WTC11 (cell line): ENCODE data around the gene DGLUCY. TPM values are rescaled to one million over a fixed set of nuclear protein-coding genes. Genes with fewer than 3 reads are reported as not detected.

ENCODE experiments used
- ATAC-seq: fragments of 200-7000 bp; cut with Tn5 transposase; 2 replicates; pipeline ENCODE4 v1.10.0; 2021; ENCODE audit warnings: mild to moderate bottlenecking, moderate library complexity
- CTCF ChIA-PET: fragments of 300-600 bp; sonication (Branson Sonifier 250); formaldehyde crosslinking; loops from one replicate; lab custom pipeline; 2021; ENCODE audit warnings: antibody characterized with exemption; lab: Charles Lee
- POLR2A ChIA-PET: fragments of 350-600 bp; sonication (Branson Sonifier 250); formaldehyde crosslinking; loops from one replicate; lab custom pipeline; 2021; ENCODE audit warnings: antibody characterized with exemption; lab: Charles Lee
- DNase-seq: peaks from one replicate; pipeline ENCODE4 v3.0.0; 2021; ENCODE audit warnings: low spot score
- H3K27ac Mint-ChIP-seq: 2 replicates; pipeline ENCODE4 v1.8.0; 2021; ENCODE audit warnings: mixed read lengths
- H3K27me3 Mint-ChIP-seq: 2 replicates; pipeline ENCODE4 v1.8.0; 2021; ENCODE audit warnings: low read depth, mild to moderate bottlenecking, moderate library complexity, mixed read lengths
- H3K36me3 Mint-ChIP-seq: 2 replicates; pipeline ENCODE4 v1.8.0; 2021; ENCODE audit warnings: mixed read lengths
- H3K4me1 Mint-ChIP-seq: 2 replicates; pipeline ENCODE4 v1.8.0; 2022; ENCODE audit warnings: mixed read lengths
- H3K4me3 Mint-ChIP-seq: 2 replicates; pipeline ENCODE4 v1.8.0; 2021; ENCODE audit warnings: mild to moderate bottlenecking, moderate library complexity, mixed read lengths
- H3K9me3 Mint-ChIP-seq: 2 replicates; pipeline ENCODE4 v1.8.0; 2021; ENCODE audit warnings: mixed read lengths
- CREB1 ChIP-seq: sonication (generic); formaldehyde crosslinking; IDR thresholded peaks from 2 replicates; pipeline ENCODE4 v1.8.0; 2023; ENCODE audit warnings: mild to moderate bottlenecking, missing genetic modification reagents
- CTCF ChIP-seq: fragments of 200-600 bp; IDR thresholded peaks from 2 replicates; pipeline ENCODE4 v1.8.0; 2022; ENCODE audit warnings: antibody characterized with exemption
- GABPB1 ChIP-seq: sonication (generic); formaldehyde crosslinking; IDR thresholded peaks from 2 replicates; pipeline ENCODE4 v1.8.1; 2023; ENCODE audit warnings: mild to moderate bottlenecking, missing genetic modification reagents
- GRHL2 ChIP-seq: fragments of 250-450 bp; sonication (Bioruptor Pico); IDR thresholded peaks from 2 replicates; pipeline ENCODE4 v1.8.0; 2022; ENCODE audit warnings: mild to moderate bottlenecking, moderate library complexity; ENCODE audit not compliant: insufficient replicate concordance, severe bottlenecking
- HMGA2 ChIP-seq: fragments of 250-450 bp; sonication (Bioruptor Pico); IDR thresholded peaks from 2 replicates; pipeline ENCODE4 v1.4.0; 2021; ENCODE audit warnings: mild to moderate bottlenecking, moderate library complexity
- JUN ChIP-seq: sonication (generic); formaldehyde crosslinking; IDR thresholded peaks from 2 replicates; pipeline ENCODE4 v1.8.0; 2023; ENCODE audit warnings: mild to moderate bottlenecking, missing genetic modification reagents
- NFATC4 ChIP-seq: fragments of 250-450 bp; sonication (Bioruptor Pico); IDR thresholded peaks from 2 replicates; pipeline ENCODE4 v1.9.0; 2021; ENCODE audit warnings: mild to moderate bottlenecking
- RORB ChIP-seq: fragments of 250-450 bp; sonication (Bioruptor Pico); IDR thresholded peaks from 2 replicates; pipeline ENCODE4 v1.9.0; 2021; ENCODE audit warnings: mild to moderate bottlenecking
- TCF7 ChIP-seq: sonication (generic); formaldehyde crosslinking; IDR thresholded peaks from 2 replicates; pipeline ENCODE4 v1.8.0; 2022; ENCODE audit warnings: mild to moderate bottlenecking, low read depth, missing genetic modification reagents, moderate library complexity
- TEAD4 ChIP-seq: sonication (generic); formaldehyde crosslinking; IDR thresholded peaks from 2 replicates; pipeline ENCODE4 v1.8.0; 2022; ENCODE audit warnings: mild to moderate bottlenecking, missing genetic modification reagents
- ZNF219 ChIP-seq: sonication (generic); formaldehyde crosslinking; IDR thresholded peaks from 2 replicates; pipeline ENCODE4 v1.8.0; 2023; ENCODE audit warnings: missing genetic modification reagents, mild to moderate bottlenecking, borderline replicate concordance
- ZNF416 ChIP-seq: fragments of 250-450 bp; sonication (Bioruptor Pico); IDR thresholded peaks from 2 replicates; pipeline ENCODE4 v1.9.0; 2021; ENCODE audit warnings: mild to moderate bottlenecking, inconsistent platforms
- ZNF512 ChIP-seq: sonication (generic); formaldehyde crosslinking; IDR thresholded peaks from 2 replicates; pipeline ENCODE4 v1.8.1; 2022; ENCODE audit warnings: missing genetic modification reagents, borderline replicate concordance
- total RNA-seq: library from RNA; stranded (reverse); gene quantifications from 3 replicates; pipeline ENCODE4 v1.2.3, GENCODE V29; 2021
- TF ChIP-seq, protein P1 (sequence below): sonication (generic); formaldehyde crosslinking; conservative IDR thresholded peaks from 2 replicates; pipeline ENCODE4 v1.8.1; 2022; ENCODE audit warnings: mild to moderate bottlenecking, missing genetic modification reagents
- TF ChIP-seq, protein P2 (sequence below): fragments of 250-450 bp; sonication (Bioruptor Pico); conservative IDR thresholded peaks from 2 replicates; pipeline ENCODE4 v1.9.0; 2021; ENCODE audit warnings: mild to moderate bottlenecking
- TF ChIP-seq, protein P3 (sequence below): sonication (generic); formaldehyde crosslinking; IDR thresholded peaks from 2 replicates; pipeline ENCODE4 v1.8.0; 2022; ENCODE audit warnings: missing genetic modification reagents

DGLUCY gene
- total RNA-seq, 1 experiment from 2014 or later: 35.4 TPM

DNA sequence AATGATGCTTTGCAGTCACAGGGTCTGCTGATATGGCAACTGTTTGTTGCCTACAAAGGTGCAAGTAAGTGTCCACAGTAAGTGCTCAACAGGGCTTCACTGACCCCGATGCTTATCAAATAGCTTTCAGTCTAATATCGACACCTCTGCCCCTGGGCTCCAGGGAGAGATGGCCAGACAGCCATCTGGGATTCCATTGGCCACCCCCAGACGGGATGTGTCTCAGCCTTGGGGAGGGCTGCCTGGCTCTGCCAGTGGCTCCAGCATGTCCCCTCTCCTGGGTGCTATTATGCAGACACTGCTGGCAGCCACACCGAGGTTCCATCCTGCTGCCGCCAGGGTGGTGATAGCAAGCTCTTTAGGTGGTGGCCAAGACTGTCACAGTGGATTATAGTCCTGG is 57.4 kb downstream of the DGLUCY start (continued):
- TF ChIP-seq ZNF219 (CRISPR knock-in tag): no peak
- TF ChIP-seq HMGA2: no peak
- TF ChIP-seq TCF7 (CRISPR knock-in tag): no peak
- TF ChIP-seq CREB1 (CRISPR knock-in tag): no peak
- TF ChIP-seq ZNF416 (CRISPR knock-in tag): no peak
- no peak for TF ChIP-seq GABPB1 (CRISPR knock-in tag)
- TF ChIP-seq, protein P1, sequence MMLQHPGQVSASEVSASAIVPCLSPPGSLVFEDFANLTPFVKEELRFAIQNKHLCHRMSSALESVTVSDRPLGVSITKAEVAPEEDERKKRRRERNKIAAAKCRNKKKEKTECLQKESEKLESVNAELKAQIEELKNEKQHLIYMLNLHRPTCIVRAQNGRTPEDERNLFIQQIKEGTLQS (CRISPR knock-in tag): no peak
- TF ChIP-seq RORB (CRISPR knock-in tag): no peak
- no peak for TF ChIP-seq TEAD4 (CRISPR knock-in tag)
- no peak for TF ChIP-seq JUN (CRISPR knock-in tag)
- TF ChIP-seq, protein P2, sequence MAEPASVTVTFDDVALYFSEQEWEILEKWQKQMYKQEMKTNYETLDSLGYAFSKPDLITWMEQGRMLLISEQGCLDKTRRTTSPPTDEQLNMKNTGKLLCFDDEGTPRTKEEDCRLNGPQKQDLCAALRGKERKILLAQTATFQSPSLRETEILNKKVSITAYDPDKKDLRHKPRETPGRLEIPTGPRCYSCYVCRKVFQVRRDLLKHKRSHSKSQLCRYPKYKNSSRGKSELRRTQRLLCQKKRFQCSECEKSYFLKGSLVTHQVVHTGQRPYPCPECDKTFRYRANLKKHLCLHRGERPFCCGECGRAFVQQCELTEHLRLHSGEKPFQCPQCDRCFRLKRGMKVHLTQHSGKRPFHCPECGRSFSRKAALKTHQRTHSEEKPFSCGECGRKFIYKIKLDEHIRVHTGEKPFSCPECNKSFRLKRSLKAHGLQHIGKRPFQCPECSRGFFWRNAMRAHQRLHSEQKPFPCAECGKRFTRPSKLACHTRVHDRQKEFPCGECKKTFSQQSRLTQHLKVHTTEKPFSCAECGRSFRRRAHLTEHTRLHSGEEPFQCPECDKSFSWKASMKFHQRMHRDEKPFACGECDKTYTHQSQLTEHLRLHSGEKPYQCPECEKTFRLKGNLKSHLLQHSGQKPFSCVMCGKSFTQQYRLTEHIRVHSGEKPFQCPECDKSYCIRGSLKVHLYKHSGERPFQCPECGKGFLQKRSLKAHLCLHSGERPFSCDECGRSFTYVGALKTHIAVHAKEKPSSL: no peak
- no peak for TF ChIP-seq ZNF512 (CRISPR knock-in tag)
- TF ChIP-seq NFATC4 (CRISPR knock-in tag): no peak
- TF ChIP-seq, all 79 proteins: peak for 0

DNA sequence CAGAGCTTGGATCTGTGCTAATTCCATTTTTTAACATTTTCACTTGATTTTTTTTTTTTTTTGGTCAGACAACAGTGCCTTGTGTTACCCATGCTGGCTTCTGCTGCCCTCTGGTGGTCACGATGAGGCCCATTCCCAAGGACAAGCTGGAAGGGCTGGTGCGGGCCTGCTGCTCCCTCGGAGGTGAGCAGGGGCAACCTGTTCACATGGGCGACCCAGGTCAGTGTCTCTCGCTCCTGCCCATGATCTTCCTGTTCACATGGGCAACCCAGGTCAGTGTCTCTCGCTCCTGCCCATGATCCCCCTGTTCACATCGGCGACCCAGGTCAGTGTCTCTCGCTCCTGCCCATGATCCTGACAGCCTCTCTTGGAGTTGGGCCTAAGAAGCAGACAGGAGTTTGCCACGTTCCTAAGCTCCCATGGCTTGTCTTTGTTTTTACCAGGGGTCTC is 59.4 kb downstream of the DGLUCY start:
- DNase-seq: peak; percentile 89
- Mint-ChIP-seq H3K36me3 (peaks cover 8% of the 10 kb centered on the region), H3K4me1 (no peaks in the 10 kb centered on the region), H3K27me3 (no peaks in the 10 kb centered on the region), H3K9me3 (no peaks in the 10 kb centered on the region), H3K4me3 (no peak overlapping the region), H3K27ac (no peak overlapping the region)
- CTCF ChIA-PET: interaction anchor here (0.6 to 5.0 kb wide), 67 partner anchors 10 to 755 kb away, joined by 3 to 62 read pairs (median 4); partner anchors contain the start of genes GPR68 and RPS6KA5
- POLR2A ChIA-PET: interaction anchor here (0.6 to 0.7 kb wide), 2 partner anchors 71 to 465 kb away, joined by 4 to 5 read pairs; partner anchors contain the start of gene GPR68
- TF ChIP-seq GRHL2 (CRISPR knock-in tag) (no peak), CTCF (peak; percentile 71)
- TF ChIP-seq, protein P3, sequence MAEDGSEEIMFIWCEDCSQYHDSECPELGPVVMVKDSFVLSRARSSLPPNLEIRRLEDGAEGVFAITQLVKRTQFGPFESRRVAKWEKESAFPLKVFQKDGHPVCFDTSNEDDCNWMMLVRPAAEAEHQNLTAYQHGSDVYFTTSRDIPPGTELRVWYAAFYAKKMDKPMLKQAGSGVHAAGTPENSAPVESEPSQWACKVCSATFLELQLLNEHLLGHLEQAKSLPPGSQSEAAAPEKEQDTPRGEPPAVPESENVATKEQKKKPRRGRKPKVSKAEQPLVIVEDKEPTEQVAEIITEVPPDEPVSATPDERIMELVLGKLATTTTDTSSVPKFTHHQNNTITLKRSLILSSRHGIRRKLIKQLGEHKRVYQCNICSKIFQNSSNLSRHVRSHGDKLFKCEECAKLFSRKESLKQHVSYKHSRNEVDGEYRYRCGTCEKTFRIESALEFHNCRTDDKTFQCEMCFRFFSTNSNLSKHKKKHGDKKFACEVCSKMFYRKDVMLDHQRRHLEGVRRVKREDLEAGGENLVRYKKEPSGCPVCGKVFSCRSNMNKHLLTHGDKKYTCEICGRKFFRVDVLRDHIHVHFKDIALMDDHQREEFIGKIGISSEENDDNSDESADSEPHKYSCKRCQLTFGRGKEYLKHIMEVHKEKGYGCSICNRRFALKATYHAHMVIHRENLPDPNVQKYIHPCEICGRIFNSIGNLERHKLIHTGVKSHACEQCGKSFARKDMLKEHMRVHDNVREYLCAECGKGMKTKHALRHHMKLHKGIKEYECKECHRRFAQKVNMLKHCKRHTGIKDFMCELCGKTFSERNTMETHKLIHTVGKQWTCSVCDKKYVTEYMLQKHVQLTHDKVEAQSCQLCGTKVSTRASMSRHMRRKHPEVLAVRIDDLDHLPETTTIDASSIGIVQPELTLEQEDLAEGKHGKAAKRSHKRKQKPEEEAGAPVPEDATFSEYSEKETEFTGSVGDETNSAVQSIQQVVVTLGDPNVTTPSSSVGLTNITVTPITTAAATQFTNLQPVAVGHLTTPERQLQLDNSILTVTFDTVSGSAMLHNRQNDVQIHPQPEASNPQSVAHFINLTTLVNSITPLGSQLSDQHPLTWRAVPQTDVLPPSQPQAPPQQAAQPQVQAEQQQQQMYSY (CRISPR knock-in tag): peak; percentile 92
- ATAC-seq: peak; percentile 93
